Fibroblast of lung (primary cell): Measurements from ENCODE around the gene CALCOCO1. TPM values are rescaled to one million over a fixed set of nuclear protein-coding genes. Genes with fewer than 3 reads are reported as not detected.

Experiments
- DNase-seq, 2 donors: peaks; one replicate each; pipeline versions ENCODE4 v3.0.0 to v3.0.0-alpha.2; 2010; ENCODE audit warnings: low read depth in 2 of 2
- H2AFZ ChIP-seq: 2 replicates; pipeline ENCODE4 v1.5.1; 2012; ENCODE audit warnings: low read length, control low read depth, inconsistent platforms
- H3K27ac ChIP-seq: 2 replicates; pipeline ENCODE4 v1.5.1; 2011; ENCODE audit warnings: low read length, control low read depth; ENCODE audit not compliant: insufficient read depth
- H3K27me3 ChIP-seq: 2 replicates; pipeline ENCODE4 v1.5.1; 2011; ENCODE audit warnings: mild to moderate bottlenecking, low read length; ENCODE audit not compliant: control insufficient read depth, insufficient read depth
- H3K36me3 ChIP-seq: 2 replicates; pipeline ENCODE4 v1.5.1; 2011; ENCODE audit warnings: low read length; ENCODE audit not compliant: control insufficient read depth, insufficient read depth
- H3K4me1 ChIP-seq: 2 replicates; pipeline ENCODE4 v1.5.1; 2011; ENCODE audit warnings: low read length; ENCODE audit not compliant: control insufficient read depth, insufficient read depth; ENCODE audit errors: extremely low read depth
- H3K4me2 ChIP-seq: 2 replicates; pipeline ENCODE4 v1.5.1; 2011; ENCODE audit warnings: low read length, control low read depth; ENCODE audit not compliant: insufficient read depth; ENCODE audit errors: extremely low read depth
- H3K4me3 ChIP-seq, 4 experiments: fragments of 200-600 bp in 1 of 4; sonication (generic) in 1 of 4; replicated peaks in 1 of 4; 2 replicates each; pipeline ENCODE4 v1.5.1; 2011 to 2016; ENCODE audit warnings: low read length in 4 of 4, low read depth in 3 of 4, mild to moderate bottlenecking in 3 of 4, control low read depth in 2 of 4, inconsistent platforms in 1 of 4, mixed read lengths in 1 of 4; ENCODE audit not compliant: insufficient read depth in 1 of 4; ENCODE audit errors: control extremely low read depth in 1 of 4
- H3K79me2 ChIP-seq: 2 replicates; pipeline ENCODE4 v1.5.1; 2012; ENCODE audit warnings: mild to moderate bottlenecking, low read length, inconsistent platforms; ENCODE audit not compliant: control insufficient read depth, insufficient read depth
- H3K9ac ChIP-seq: 2 replicates; pipeline ENCODE4 v1.5.1; 2011; ENCODE audit warnings: mild to moderate bottlenecking, low read length, control low read depth; ENCODE audit not compliant: insufficient read depth
- H3K9me3 ChIP-seq: 2 replicates; pipeline ENCODE4 v1.5.1; 2012; ENCODE audit warnings: low read depth, low read length; ENCODE audit not compliant: control insufficient read depth, insufficient read depth
- H4K20me1 ChIP-seq: 2 replicates; pipeline ENCODE4 v1.5.1; 2011; ENCODE audit warnings: low read length; ENCODE audit not compliant: control insufficient read depth, insufficient read depth; ENCODE audit errors: extremely low read depth
- CTCF ChIP-seq, 2 donors: IDR thresholded peaks in 1 of 2; conservative IDR thresholded peaks in 1 of 2; 1 replicate in 1 of 2; 2 replicates in 1 of 2; pipeline ENCODE4 v1.5.1; 2011 to 2012; ENCODE audit warnings: low read length in 2 of 2, control low read depth in 1 of 2, inconsistent platforms in 1 of 2, low read depth in 1 of 2, mild to moderate bottlenecking in 1 of 2
- EZH2 ChIP-seq: IDR thresholded peaks from 2 replicates; pipeline ENCODE4 v1.5.1; 2012; ENCODE audit warnings: low read length, control low read depth, mild to moderate bottlenecking; ENCODE audit errors: missing control alignments
- polyA plus RNA-seq, 2 donors: library from polyadenylated mRNA; depleted of rRNA in 1 of 2; stranded (reverse) in 1 of 2; unstranded in 1 of 2; fragments of >200 nt; gene quantifications; 2 replicates each; pipeline ENCODE4 v1.2.1, GENCODE V29; 2011 to 2012; ENCODE audit warnings: missing spikeins in 1 of 2
- total RNA-seq: library from RNA; depleted of rRNA; stranded (reverse); fragments of >200 nt; gene quantifications from 2 replicates; pipeline ENCODE4 v1.2.1, GENCODE V29; 2014

The CALCOCO1 gene
- total and polyA plus RNA-seq, 2 donors (not counting 1 experiment from before 2014, with no cell fraction given) = 116 to 125 TPM

GRCh38 chr12:53664191-53664590 is 63.1 kb downstream of the CALCOCO1 start:
- Histone ChIP-seq H3K4me2 (no peak overlapping the region), H3K4me3 (no peak overlapping the region), H3K27me3 (no peaks in the 10 kb centered on the region), H3K9ac (no peak overlapping the region), H2AFZ (no peak overlapping the region), H3K36me3 (peaks cover 7% of the 10 kb centered on the region), H4K20me1 (no peaks in the 10 kb centered on the region), H3K4me1 (peaks cover under 1% of the 10 kb centered on the region), H3K9me3 (no peaks in the 10 kb centered on the region), H3K79me2 (no peaks in the 10 kb centered on the region), H3K27ac (no peak overlapping the region)
- TF ChIP-seq EZH2 (no peak), CTCF (conservative IDR thresholded peaks at IDR 0.05 in 1 of 2, IDR thresholded peaks at IDR 0.05 in 1 of 2; ENCODE audit: low read depth in 1 of 2, low read length in 2 of 2) (no peak)
- no peak for DNase-seq

GRCh38 chr12:53660041-53660440 is 67.2 kb downstream of the CALCOCO1 start:
- peaks cover 2% of the 10 kb centered on the region for H3K36me3 ChIP-seq
- no peak overlapping the region for H3K9ac ChIP-seq
- peak; percentile 26 to 46 for DNase-seq
- peak overlapping the region; percentile 61 for H2AFZ ChIP-seq
- TF ChIP-seq CTCF (conservative IDR thresholded peaks at IDR 0.05 in 1 of 2, IDR thresholded peaks at IDR 0.05 in 1 of 2; ENCODE audit: low read depth in 1 of 2, low read length in 2 of 2) (no peak), EZH2 (no peak)
- no peaks in the 10 kb centered on the region for H3K27me3 ChIP-seq
- no peaks in the 10 kb centered on the region for H3K9me3 ChIP-seq
- H3K4me3 ChIP-seq = peak overlapping the region in 1 of 4 experiments; percentile 26
- H3K4me2 ChIP-seq = peak overlapping the region; percentile 77
- H3K4me1 ChIP-seq = peaks cover 5% of the 10 kb centered on the region
- no peaks in the 10 kb centered on the region for H3K79me2 ChIP-seq
- peak overlapping the region; percentile 79 for H3K27ac ChIP-seq
- no peaks in the 10 kb centered on the region for H4K20me1 ChIP-seq

- Histone ChIP-seq H3K4me3 (peak overlapping the region; percentile 12 to 31 (median 24)), H3K9ac (no peak overlapping the region), H3K27ac (peak overlapping the region; percentile 79), H3K27me3 (no peaks in the 10 kb centered on the region), H4K20me1 (no peaks in the 10 kb centered on the region), H3K36me3 (no peaks in the 10 kb centered on the region), H3K79me2 (no peaks in the 10 kb centered on the region), H2AFZ (peak overlapping the region; percentile 61), H3K9me3 (no peaks in the 10 kb centered on the region), H3K4me2 (peak overlapping the region; percentile 77), H3K4me1 (peaks cover 5% of the 10 kb centered on the region)
- DNase-seq = peak; percentile 46 to 65
- TF ChIP-seq EZH2 (no peak), CTCF (conservative IDR thresholded peaks at IDR 0.05 in 1 of 2, IDR thresholded peaks at IDR 0.05 in 1 of 2; ENCODE audit: low read depth in 1 of 2, low read length in 2 of 2) (no peak)
These were observed 67.7 kb downstream of the CALCOCO1 start for GRCh38 chr12:53659571-53659981.
